GM15510 (cell line): ENCODE data around the gene VPS26B.

Experiments
- POLR2A ChIP-seq: IDR thresholded peaks from 3 replicates; pipeline ENCODE4 v1.6.1; 2011; ENCODE audit warnings: borderline replicate concordance; ENCODE audit not compliant: insufficient read length; ENCODE audit errors: extremely low read depth

VPS26B gene

DNA sequence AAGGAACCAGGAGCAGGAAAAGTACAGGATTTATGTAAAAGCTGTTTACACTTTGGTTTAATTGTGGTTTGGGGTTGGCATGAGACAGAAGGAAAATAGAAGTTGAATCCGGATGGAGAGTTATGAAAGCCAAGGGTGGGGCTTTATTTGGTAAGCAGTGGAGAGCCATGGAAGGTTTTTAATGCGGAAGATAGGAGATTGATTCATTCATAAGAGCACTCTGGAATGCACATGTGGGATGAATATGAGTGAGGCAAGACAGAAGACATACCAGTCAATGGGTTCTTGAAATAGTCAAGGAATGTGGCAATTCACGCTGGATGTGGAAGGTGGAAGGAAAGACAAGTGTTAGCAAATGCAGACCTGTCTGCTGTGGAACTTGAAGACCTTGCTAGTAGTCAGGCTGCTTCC is 42.4 kb downstream of the VPS26B start:
- no peak for TF ChIP-seq POLR2A

GRCh38 chr11:134267461-134267860 is 43.0 kb downstream of the VPS26B start:
- TF ChIP-seq POLR2A = no peak

- no peak for TF ChIP-seq POLR2A
Measured at GRCh38 chr11:134267966-134268365, 43.5 kb downstream of the VPS26B start.

DNA sequence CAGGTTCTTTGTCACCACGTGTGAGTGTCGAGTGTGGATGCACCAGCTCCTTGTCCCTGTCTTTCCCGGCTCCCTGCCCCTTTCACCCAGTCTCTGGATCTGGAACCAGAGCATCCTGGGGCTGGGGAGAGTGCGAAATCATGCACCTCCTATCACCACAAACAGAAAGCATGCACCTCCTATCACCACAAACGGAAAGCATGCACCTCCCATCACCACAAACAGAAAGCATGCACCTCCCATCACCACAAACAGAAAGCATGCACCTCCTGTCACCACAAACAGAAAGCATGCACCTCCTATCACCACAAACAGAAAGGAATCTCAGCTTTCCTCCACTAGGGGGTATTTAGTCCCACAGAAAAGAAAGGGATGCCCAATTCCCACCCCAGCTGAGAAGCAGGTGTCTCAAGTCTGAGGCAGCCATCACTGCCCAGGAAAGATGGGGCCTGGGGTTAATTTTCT is 45.8 kb downstream of the VPS26B start:
- no peak for TF ChIP-seq POLR2A

GRCh38 chr11:134271978-134272377 is 47.5 kb downstream of the VPS26B start:
- no peak for TF ChIP-seq POLR2A

DNA sequence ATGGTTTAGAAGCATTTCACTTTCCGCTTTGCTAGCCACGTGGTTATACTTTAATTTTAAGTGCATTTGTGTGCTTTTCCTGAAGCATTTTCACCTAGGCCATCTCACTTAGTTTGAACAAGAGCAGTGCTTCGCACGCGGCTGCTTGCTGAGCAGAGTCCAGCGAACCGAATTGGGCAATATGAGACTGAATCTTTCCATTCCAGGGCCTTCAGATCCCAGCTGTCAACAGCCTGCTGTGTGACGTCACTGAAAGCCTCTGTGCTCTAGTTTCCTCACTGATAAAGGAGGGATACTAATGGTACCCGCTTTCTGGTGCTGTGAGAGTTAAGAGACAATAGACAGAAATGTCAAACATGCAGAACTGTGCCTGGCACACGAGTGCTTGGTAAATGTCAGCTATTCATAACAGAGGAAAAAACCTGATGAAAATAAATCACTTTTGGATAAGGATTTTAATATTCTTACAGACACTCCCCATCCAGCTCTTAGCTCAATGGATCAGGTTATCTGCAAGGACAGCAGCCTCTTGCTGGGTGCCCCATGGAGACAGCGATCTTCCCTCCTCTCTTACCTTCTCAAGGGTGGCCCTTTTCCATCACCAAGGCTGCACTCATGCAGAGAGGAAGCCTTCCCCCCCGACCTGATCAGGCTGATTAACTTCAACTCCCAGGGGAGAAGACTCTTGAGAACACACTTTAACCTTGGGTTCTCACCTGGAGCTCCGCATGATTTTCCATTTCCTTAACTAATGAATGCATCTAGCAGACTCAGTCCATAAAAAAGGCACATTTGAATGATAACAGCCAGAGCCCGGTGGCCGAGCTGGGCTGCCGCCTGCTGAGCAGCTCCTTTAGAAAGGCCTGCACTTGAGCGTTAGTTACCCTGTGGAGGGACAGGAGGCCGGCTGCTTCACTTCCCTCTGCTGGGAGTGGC is 48.2 kb downstream of the VPS26B start:
- TF ChIP-seq POLR2A = no peak

DNA sequence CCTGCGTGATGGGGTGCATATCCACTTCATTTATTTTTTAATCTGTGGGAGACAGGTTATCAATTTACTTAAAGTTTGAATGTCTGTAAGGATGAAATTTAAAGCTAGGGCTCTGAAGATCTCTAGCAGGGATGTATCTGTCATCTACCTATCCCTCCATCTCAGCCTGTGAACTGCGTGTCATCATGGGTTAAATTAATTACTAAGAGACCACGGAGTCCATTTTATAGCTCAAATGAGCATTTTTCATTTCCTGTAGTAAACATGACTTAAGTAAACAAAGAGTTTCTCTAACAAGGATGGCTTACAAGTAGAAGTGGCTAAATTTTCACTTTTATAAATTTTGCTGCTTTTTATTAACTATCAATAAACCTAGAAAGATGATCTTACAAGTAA is 48.8 kb downstream of the VPS26B start:
- TF ChIP-seq POLR2A = no peak

DNA sequence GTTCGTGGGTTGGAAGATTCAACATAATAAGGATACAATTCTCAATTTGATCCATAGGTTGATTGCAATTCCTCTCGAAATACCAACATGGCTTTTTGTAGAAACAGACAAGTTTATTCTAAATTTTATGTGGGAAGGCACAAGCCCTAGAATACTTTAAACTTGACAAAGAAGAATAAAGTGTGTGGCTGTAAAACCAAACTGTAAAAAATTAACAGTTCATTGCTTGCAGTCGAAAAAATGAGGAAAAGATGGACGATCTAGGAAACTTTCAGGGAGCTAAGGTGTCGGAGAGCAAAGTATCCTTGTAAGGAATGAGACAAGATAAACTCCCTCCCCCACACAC is 50.7 kb downstream of the VPS26B start:
- no peak for TF ChIP-seq POLR2A

GRCh38 chr11:134275534-134276395 is 51.3 kb downstream of the VPS26B start, which contains the start of gene GLB1L3:
TSS of gene GLB1L3 (plus strand) at chr11:134276379. CDS start at chr11:134276741, 362 bp downstream.
- no peak for TF ChIP-seq POLR2A

GRCh38 chr11:134276396-134277182 is 52.1 kb downstream of the VPS26B start:
- TF ChIP-seq POLR2A = no peak

- TF ChIP-seq POLR2A = no peak
Measured at GRCh38 chr11:134277183-134278001, 52.9 kb downstream of the VPS26B start.

DNA sequence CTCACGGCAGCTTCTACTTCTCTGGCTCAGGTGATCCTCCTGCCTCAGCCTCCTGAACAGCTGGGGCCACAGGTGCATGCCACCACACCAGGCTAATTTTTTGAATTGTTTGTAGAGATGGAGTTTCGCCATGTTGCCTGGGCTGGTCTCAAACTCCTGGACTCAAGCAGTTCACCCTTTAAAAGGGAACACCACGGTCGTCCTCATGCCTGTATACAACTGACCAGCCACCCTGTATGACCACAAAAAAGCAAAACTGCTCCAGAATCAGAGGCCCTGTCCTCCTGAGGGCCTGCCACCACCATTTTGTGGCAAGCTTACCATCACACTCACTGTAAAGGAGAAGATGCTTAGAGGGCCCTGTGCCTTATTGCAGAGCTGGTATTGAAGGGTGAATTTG is 53.9 kb downstream of the VPS26B start:
- no peak for TF ChIP-seq POLR2A

- TF ChIP-seq POLR2A = no peak
Measured at GRCh38 chr11:134282121-134283045, 57.9 kb downstream of the VPS26B start.
